Right atrium auricular region (tissue), 2 donors: ENCODE data around the gene FBXO42. TPM values are rescaled to one million over a fixed set of nuclear protein-coding genes. Genes with fewer than 3 reads are reported as not detected.
"Not testable (repeated sequence)": the region's sequence is repeated elsewhere in the genome, so short reads cannot be mapped to it uniquely, and the experiment has no call there.

Experiments
- DNase-seq: peaks from one replicate; pipeline ENCODE4 v3.0.0-alpha.2; 2019; ENCODE audit warnings: low spot score
- H3K27ac ChIP-seq, 2 donors: fragments of 200-600 bp; sonication (generic); 1 replicate in 1 of 2; 2 replicates in 1 of 2; pipeline ENCODE4 v1.5.1; 2016 to 2019
- H3K27me3 ChIP-seq, 2 donors: fragments of 200-600 bp; sonication (generic); one replicate each; pipeline versions ENCODE4 v1.5.1 to v1.6.0; 2017 to 2019
- H3K36me3 ChIP-seq: fragments of 200-600 bp; sonication (generic); one replicate; pipeline ENCODE4 v1.5.1; 2016
- H3K4me1 ChIP-seq, 2 donors: fragments of 200-600 bp; sonication (generic); one replicate each; pipeline versions ENCODE4 v1.5.1 to v1.6.0; 2017 to 2019
- H3K4me3 ChIP-seq, 2 donors: fragments of 200-600 bp; sonication (generic); 1 replicate in 1 of 2; 2 replicates in 1 of 2; pipeline ENCODE4 v1.5.1; 2017 to 2019; ENCODE audit warnings: mild to moderate bottlenecking in 1 of 2, moderate library complexity in 1 of 2
- H3K9me3 ChIP-seq, 2 donors: fragments of 200-600 bp; sonication (generic); one replicate each; pipeline ENCODE4 v1.5.1; 2019
- total RNA-seq, 2 donors: library from RNA; depleted of rRNA; stranded (reverse); fragments of >200 nt; gene quantifications; one replicate each; pipeline ENCODE4 v1.1.0, GENCODE V29; 2016
- TF ChIP-seq, protein P1 (sequence below), 2 donors: fragments of 200-600 bp; sonication (generic); IDR thresholded peaks; one replicate each; pipeline ENCODE4 v1.5.1; 2019; ENCODE audit warnings: antibody characterized with exemption in 2 of 2

FBXO42 gene
- total RNA-seq, 2 donors from 2014 or later: 11.9 to 16.5 TPM

GRCh38 chr1:16218674-16219071, 133.6 kb downstream of the FBXO42 start:
- Histone ChIP-seq H3K4me1 (peaks cover 0 to 22% of the 10 kb centered on the region in 2 donors), H3K36me3 (no peaks in the 10 kb centered on the region), H3K9me3 (no peaks in the 10 kb centered on the region), H3K27ac (no peak overlapping the region), H3K27me3 (no peaks in the 10 kb centered on the region), H3K4me3 (no peak overlapping the region)
- no peak for DNase-seq
- TF ChIP-seq, protein P1, sequence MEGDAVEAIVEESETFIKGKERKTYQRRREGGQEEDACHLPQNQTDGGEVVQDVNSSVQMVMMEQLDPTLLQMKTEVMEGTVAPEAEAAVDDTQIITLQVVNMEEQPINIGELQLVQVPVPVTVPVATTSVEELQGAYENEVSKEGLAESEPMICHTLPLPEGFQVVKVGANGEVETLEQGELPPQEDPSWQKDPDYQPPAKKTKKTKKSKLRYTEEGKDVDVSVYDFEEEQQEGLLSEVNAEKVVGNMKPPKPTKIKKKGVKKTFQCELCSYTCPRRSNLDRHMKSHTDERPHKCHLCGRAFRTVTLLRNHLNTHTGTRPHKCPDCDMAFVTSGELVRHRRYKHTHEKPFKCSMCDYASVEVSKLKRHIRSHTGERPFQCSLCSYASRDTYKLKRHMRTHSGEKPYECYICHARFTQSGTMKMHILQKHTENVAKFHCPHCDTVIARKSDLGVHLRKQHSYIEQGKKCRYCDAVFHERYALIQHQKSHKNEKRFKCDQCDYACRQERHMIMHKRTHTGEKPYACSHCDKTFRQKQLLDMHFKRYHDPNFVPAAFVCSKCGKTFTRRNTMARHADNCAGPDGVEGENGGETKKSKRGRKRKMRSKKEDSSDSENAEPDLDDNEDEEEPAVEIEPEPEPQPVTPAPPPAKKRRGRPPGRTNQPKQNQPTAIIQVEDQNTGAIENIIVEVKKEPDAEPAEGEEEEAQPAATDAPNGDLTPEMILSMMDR (IDR thresholded peaks at IDR 0.05): no peak

DNA sequence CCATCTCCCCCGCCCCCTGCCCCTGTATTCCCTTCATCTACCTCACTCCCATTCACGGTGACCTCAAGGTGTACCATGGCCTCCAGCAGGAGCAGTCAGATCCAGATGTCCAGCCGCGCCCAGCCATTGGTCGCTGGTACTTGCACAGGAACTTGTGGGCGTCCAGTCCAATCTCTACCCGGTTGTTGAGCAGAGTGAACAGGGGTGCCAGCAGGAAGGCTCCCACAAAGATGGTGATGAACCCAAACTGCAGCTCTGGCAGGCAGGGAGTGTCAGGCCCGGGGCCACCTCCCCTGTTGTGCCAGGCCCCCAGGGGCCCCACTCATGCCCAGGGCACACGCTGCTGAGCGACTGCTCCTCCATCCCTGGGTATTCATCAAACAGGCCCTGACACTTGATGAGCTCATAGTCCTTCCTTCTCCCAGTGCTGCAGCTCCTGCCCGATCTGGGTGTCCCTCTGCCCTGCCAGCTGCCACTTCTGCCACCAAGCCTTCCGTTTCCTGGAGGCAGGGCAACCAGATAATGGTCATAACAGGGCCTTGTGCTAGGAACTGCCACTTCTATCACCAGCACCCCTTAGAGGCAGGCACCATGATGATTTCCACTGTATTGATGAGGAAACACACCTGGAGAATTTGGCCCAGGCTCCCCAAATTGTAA, 134.1 kb downstream of the FBXO42 start:
- Histone ChIP-seq H3K36me3 (no peaks in the 10 kb centered on the region), H3K9me3 (no peaks in the 10 kb centered on the region), H3K4me3 (peak overlapping the region; percentile 4 to 58), H3K27me3 (no peaks in the 10 kb centered on the region), H3K27ac (peak overlapping the region; percentile 52 to 68), H3K4me1 (peaks cover 0 to 22% of the 10 kb centered on the region in 2 donors)
- TF ChIP-seq, protein P1 (IDR thresholded peaks at IDR 0.05): no peak
- DNase-seq: no peak

GRCh38 chr1:16217061-16217785, 135.1 kb downstream of the FBXO42 start:
- no peaks in the 10 kb centered on the region for H3K9me3 ChIP-seq
- peak; percentile 98 for DNase-seq
- TF ChIP-seq, protein P1 (IDR thresholded peaks at IDR 0.05): no peak
- H3K4me3 ChIP-seq: peak overlapping the region; percentile 32 to 58
- H3K27me3 ChIP-seq: no peaks in the 10 kb centered on the region
- H3K36me3 ChIP-seq: no peaks in the 10 kb centered on the region
- peak overlapping the region; percentile 52 to 68 for H3K27ac ChIP-seq
- peaks cover 0 to 22% of the 10 kb centered on the region in 2 donors for H3K4me1 ChIP-seq

GRCh38 chr1:16215882-16216753, 136.2 kb downstream of the FBXO42 start:
- H3K27ac ChIP-seq: peak overlapping the region in 1 of 2 donors; percentile 63
- no peaks in the 10 kb centered on the region for H3K9me3 ChIP-seq
- peak; percentile 86 for DNase-seq
- H3K36me3 ChIP-seq: no peaks in the 10 kb centered on the region
- peak overlapping the region; percentile 41 to 58 for H3K4me3 ChIP-seq
- H3K27me3 ChIP-seq: no peaks in the 10 kb centered on the region
- H3K4me1 ChIP-seq: peaks cover 0 to 22% of the 10 kb centered on the region in 2 donors
- TF ChIP-seq, protein P1 (IDR thresholded peaks at IDR 0.05): no peak

GRCh38 chr1:16215240-16215639, 137.0 kb downstream of the FBXO42 start:
- H3K27me3 ChIP-seq, H3K27ac ChIP-seq, H3K9me3 ChIP-seq, DNase-seq, H3K36me3 ChIP-seq, H3K4me3 ChIP-seq: not testable (repeated sequence)
- H3K4me1 ChIP-seq: peaks cover 0 to 22% of the 10 kb centered on the region in 2 donors

DNA sequence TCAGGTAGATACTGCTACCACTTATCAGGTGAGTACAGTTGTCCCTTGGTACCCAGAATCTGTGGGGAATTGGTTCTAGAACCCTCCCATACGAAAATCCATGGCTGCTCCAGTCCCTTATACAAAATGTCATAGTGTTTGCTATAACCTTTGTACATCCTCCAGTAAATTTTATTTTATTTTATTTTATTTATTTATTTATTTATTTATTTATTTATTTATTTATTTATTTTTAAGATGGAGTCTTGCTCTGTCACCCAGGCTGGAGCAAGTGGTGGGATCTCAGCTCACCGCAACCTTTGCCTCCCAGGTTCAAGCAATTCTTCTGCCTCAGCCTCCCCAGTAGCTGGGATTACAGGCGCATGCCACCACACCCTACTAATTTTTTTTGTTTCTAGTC, 138.7 kb downstream of the FBXO42 start:
- not testable (repeated sequence) for H3K4me3 ChIP-seq, H3K27ac ChIP-seq, H3K27me3 ChIP-seq, DNase-seq, H3K9me3 ChIP-seq, H3K36me3 ChIP-seq
- peaks cover 0 to 22% of the 10 kb centered on the region in 2 donors for H3K4me1 ChIP-seq
